ENCODE measurements around the gene UPK1B.

DNA sequence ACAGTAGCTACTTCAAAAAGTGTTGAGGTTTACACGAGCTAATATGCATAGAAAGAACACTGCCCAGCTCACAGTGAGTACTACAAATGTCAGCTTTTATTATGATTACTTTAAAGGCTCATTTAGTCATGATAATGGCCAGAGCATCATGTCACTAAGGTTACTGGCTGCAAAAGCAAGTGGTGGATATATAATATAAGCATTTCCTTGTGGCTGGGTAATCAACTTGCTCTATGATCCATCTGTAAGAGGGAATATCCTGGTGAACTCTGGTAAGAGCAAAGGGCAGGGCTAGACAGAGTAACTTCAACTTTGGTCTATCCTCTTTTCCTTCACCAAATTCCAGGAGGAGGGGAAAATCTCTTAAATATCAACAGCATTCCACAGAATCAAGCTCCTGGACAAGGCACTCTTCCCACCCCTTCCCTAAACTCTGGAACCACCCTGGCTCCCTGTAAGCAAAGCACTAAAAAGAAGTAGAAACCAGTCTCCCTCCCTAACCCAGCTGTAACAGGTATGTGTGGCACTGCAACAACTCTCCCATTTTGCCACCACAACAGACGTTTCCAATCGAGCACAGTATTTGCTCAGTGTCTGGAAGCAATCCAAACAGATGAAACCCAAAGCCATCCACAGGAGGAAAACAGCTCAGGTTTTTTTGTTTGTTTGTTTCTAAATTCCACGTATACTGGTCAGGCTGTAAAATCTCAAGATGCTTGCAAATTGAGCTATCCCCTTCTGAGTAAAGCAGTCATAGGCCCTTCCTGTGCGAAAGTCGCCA lies 53.9 kb downstream of the UPK1B start:
- TF ChIP-seq EZH2 (IDR thresholded peaks at IDR 0.05) (no peak), POLR2AphosphoS5 (IDR thresholded peaks at IDR 0.05; ENCODE audit: borderline replicate concordance, low read depth, low read length) (no peak)
